GM21717 (cell line): ENCODE results near the gene CDH22.

Source experiments
- ATAC-seq: cut with Tn5 transposase; IDR thresholded peaks from one replicate; pipeline ENCODE4 v1.9.1; 2021; ENCODE audit warnings: mild to moderate bottlenecking, moderate library complexity; ENCODE audit not compliant: unreplicated experiment

CDH22 gene

DNA sequence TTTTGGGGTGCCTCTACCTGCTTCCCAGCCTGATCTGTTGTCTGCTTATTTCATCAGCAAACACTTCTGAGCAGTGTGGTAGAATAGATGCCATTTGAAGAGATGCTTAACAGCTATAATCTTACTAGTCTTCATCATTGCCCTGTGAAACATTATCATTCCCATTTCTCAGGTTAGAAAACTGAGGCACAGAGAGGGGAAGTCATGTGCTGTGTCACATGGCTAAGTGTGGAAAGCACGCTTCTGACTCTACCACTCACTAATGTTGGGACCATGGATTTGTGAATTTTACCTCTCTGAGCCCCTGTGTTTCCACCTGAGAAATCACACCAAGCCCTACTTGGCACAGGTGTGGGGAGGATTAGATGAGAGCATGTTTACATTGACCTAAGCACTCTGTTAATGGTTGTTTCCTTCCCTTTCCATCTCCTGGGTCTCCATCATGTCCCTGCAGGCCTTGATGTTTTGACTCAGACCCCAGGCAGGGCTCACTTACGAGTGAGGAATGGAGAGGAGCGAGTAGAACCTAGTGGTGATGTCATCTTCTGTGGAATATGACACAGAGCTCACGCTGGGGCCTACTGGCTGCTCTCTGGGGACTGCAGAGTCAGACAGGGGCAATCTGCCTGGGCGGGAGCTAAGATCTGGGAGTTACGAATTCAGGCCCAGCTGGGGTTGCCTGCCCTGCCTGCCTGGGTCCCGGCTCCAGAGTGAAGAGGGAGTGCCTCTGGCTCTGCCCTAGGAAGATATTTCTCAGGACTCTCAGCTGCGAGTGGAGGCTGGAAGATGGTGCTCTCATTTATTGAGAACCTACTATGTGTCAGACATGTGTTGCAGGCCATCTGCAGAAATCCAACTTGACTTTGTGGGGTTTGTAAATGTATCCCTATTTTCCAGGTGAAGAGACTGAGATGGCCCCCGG is 64.3 kb downstream of the CDH22 start:
- no peak for ATAC-seq

- no peak for ATAC-seq
Observed at GRCh38 chr20:46242390-46242789, 65.9 kb downstream of the CDH22 start.

DNA sequence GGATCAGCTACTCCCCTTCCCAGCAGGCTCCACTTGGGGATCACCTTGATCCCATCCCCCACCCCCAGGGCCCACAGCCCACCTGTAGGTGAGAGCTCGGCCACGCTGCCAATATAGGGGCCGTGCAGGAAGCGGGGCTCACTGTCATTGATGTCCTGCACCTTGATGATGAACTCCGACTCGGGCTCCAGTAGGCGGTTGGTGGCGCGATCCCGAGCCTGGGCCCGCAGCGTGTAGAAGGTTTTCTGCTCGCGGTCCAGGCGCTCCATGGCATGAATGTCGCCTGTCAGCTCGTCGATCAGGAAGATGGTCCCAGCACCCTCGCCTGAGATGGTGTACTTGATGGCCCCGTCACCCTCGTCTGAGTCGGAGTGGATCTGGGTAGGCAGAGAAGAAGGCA is 67.4 kb downstream of the CDH22 start:
- no peak for ATAC-seq

GRCh38 chr20:46240065-46240464 is 68.2 kb downstream of the CDH22 start:
- no peak for ATAC-seq

DNA sequence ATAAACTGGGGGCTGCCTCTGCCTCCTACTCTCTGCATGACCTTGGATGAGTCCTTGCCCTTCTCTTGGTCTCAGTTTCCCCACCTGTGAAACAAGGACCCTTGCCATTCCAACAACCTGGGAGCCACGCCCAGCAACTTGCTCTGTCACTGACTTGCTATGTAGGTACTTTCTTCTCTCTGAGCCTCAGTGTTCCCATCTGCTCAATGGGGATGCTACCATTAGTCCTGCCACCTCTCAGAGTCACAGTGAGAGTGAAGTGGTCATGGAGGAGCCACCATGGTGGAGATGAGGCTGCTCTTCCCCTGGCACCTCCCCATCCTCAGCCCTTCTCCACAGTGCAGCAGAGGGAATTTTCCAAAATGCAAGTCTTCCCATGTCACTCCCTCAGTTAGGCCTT is 70.6 kb downstream of the CDH22 start:
- ATAC-seq: no peak

DNA sequence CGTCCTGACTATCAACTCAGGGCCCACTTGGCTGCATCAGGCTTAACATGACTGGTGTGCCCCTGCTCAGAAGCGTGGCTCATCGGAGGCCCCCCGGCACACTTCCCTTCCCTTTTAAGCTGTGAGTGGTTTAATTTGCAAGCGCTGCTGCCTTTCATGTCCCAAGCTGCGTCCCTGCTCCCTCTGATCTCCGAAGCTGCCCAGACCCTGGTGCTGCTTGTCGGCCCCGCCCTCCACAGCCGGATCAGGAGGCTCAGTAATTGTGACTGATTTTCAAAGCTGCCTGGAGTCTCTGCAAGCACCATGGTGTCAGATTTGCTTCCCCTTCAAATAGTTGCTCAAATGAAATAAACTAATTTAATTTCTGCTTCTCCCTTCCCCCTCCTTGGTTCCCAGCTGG is 71.1 kb downstream of the CDH22 start:
- ATAC-seq: no peak

- ATAC-seq: no peak
Observed at GRCh38 chr20:46235077-46235476, 73.2 kb downstream of the CDH22 start.

- no peak for ATAC-seq
Observed at GRCh38 chr20:46233701-46234100, 74.6 kb downstream of the CDH22 start.

DNA sequence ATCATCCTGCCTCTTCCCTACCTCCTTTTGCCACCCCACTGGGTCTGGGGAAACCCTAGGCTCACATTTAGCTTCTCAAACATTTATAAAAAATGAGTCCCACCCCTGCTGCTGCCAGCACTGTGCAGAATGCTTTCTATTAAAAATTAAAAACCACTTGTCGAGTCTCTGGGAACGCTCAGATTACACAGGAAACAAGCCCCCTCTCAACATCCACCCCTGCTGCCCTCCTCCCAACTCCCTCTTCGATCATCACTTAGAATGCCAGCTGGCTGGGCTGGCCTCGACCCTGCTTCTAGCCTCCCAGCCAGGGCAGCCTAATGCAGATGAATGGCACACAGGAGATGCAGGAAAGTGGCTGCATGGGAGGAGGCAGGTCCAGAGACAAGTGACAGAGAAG is 75.8 kb downstream of the CDH22 start:
- ATAC-seq: no peak

GRCh38 chr20:46230801-46231282 is 77.5 kb downstream of the CDH22 start:
- ATAC-seq: no peak

DNA sequence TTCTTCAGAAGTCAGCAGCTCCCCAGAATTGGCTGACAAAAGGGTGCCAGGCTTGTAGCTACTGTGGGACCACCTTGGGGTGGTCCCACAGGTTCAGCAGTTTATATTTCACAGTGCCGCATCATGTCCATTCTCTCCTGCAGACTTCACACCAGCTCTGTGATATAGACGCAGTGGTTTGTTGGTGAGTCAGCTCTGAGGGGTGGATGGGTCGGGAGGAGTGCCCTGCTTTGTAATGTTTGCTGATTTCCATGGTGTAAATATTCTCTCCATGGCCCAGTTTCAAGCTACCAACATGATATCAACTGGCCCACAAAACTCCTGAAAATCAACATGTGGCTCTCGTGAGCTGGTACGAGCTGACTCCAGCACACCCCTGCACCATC is 78.2 kb downstream of the CDH22 start:
- ATAC-seq: no peak

DNA sequence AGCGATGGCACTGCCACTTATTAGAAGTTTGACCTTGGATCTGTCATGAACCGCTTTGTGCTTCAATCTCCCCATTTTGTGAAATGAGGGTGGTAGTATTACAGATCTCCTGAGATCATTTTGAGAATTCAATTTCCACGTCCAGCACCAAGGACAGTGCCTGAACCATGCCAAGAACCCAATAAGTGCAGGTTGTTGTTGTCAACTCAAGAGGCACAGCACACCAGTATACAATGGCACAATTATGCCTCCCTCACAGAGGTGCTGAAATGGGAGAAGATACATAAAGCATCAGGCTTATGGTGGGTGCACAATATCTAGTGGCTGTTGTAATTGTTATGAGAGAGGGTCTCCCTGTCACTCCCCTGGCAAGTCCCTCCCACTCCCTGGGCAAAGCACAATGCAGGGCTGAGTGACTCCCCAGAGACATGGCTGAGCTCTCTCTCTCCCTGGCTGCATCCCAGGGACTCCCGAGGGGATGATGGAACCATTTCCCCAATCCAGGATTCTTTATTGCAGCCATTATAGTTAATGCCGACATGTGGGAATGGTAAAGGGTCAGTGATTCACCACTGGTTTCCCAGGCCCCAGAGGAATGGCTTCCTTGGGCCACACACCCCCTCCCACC is 78.7 kb downstream of the CDH22 start:
- ATAC-seq: no peak

DNA sequence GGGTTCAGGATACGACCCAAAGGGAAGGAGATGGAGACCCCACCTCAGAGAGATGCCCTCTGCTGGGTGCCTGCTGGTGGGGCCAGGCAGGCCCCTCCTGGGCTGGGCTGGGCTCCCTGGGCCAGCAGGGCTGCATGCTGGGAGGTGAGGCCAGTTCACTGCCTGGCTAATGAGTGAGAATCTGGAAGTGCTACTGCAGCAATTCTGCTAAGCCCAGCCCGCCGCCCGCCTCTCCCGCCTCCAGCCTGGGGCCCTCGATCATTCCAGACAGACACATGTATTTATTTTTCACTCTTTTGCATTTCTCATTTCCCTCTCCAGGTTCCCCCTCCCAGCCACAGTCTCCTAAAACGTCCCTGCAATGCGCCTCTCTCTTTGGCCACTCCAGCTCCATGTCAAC is 79.6 kb downstream of the CDH22 start:
- ATAC-seq: no peak

DNA sequence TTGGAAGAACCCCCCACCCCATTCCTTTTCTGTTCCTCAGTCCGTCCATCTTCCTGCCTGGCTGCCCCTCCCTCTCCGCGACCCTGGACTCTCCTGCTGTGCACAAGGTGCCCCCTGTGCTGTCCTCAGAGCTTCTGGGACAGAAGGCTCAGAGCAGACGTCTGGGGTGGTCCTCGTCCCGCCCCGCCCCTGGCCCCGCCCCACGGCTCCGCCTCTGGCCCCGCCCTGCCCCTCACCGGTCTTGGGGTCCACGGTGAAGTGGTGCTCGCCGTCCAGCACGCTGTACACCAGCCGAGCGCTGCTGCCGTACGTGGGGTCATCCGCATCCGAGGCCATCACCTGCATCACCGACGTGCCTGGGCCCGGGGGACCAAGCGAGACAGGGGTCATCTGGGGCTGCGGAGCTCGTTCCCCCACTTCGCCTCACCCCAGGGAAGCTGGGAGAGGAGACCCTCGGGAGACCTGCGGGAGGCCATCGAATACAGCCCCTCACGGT is 81.0 kb downstream of the CDH22 start:
- no peak for ATAC-seq

GRCh38 chr20:46226602-46227001 is 81.7 kb downstream of the CDH22 start:
- ATAC-seq: no peak

GRCh38 chr20:46222521-46223007 is 85.7 kb downstream of the CDH22 start:
- no peak for ATAC-seq

DNA sequence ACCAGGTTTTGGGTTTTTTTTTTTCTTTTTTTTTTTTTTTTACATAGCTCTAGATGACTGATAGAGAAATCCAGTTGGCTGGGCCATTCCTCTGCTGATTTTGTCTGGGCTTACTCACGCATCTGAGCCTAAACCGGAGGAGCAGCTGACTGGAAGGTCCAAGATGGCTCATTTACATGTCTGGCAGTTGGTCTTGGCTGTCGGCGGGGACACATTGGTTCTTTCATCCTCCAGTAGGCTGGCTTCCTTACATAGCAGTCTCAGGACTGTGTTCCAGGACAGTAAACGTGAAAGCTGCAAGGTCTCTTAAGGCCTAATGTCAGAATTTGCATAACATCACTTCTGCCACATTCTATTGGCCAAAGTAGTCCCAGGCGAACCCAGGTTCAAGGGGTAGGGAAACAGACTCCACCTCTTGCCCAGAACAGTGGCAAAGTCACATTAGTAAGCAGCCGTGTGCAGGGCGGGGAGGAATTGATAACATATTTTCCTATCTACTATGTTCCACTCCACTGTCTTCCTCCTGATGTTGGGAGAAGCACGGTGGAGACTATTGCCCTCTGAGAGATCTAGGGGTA is 87.0 kb downstream of the CDH22 start:
- no peak for ATAC-seq

GRCh38 chr20:46220455-46221207 is 87.7 kb downstream of the CDH22 start:
- no peak for ATAC-seq

DNA sequence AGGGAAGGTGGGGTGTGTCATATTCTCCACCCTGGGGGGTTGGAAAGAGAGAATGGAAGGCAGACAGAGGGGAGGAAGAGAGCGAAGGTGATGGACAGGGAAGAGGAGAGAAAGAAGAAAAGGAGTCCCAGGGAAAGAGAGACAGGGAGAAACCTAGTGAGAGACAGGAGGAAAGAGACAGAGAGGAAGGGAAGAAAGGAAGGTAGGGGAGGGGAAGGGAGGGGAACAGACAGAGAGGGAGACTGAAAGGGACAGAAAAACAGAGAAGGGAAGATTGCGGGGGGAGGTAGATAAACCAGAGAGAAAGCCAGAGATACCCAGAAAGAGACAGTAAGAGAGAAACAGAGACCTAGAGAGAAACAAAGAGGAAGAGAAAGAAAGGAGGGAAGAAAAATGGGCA is 88.4 kb downstream of the CDH22 start:
- ATAC-seq: no peak

GRCh38 chr20:46219190-46219589 is 89.1 kb downstream of the CDH22 start:
- no peak for ATAC-seq

- ATAC-seq: no peak
Observed at GRCh38 chr20:46218656-46219055, 89.6 kb downstream of the CDH22 start.
